Measurements from ENCODE around the gene DPM3.

DNA sequence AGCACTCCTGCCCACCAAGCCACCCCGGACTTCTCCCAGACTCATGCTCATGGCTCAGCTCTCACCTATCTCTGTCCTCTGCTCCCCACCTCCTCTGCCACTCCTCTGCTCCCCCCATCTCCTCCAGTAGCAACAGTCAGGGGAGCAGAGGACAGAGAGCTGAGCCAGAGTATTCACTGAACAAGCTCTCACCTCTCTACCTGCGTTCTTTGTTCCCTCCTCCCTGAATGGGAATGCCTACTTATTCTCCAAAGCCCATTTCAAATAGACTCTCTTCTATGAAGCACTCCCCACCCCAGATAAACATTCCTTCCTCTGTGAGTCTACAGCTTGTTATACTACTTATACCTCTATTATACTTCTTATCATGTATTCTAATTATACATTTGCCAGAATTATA is 19.1 kb downstream of the DPM3 start:
- no peak for TF ChIP-seq POLR2A (IDR thresholded peaks at IDR 0.05)
- TF ChIP-seq CTCF (IDR thresholded peaks at IDR 0.05) = no peak
- no peak for TF ChIP-seq POLR2AphosphoS5 (IDR thresholded peaks at IDR 0.05)
